BE2C (cell line): ENCODE measurements around the gene SMCO2.

Experiments used
- DNase-seq: peaks from one replicate; pipeline ENCODE4 v3.0.0-alpha.2; 2020
- H3K27me3 ChIP-seq: fragments of 250-450 bp; sonication (Bioruptor Pico); 2 replicates; pipeline ENCODE4 v1.5.1; 2020; ENCODE audit warnings: mild to moderate bottlenecking
- H3K36me3 ChIP-seq: fragments of 250-450 bp; sonication (Bioruptor Pico); 2 replicates; pipeline ENCODE4 v1.5.1; 2020; ENCODE audit warnings: mild to moderate bottlenecking
- H3K4me1 ChIP-seq: fragments of 250-450 bp; sonication (Bioruptor Pico); 2 replicates; pipeline ENCODE4 v1.5.1; 2020
- H3K4me3 ChIP-seq: 2 replicates; pipeline ENCODE4 v1.5.1; 2011; ENCODE audit warnings: low read depth, low read length
- H3K9me3 ChIP-seq: fragments of 250-450 bp; sonication (Bioruptor Pico); 2 replicates; pipeline ENCODE4 v1.5.1; 2020
- TF ChIP-seq, protein P1 (sequence below): IDR thresholded peaks from 2 replicates; pipeline ENCODE4 v1.5.1; 2012; ENCODE audit warnings: mild to moderate bottlenecking, low read depth, low read length

Gene SMCO2

DNA sequence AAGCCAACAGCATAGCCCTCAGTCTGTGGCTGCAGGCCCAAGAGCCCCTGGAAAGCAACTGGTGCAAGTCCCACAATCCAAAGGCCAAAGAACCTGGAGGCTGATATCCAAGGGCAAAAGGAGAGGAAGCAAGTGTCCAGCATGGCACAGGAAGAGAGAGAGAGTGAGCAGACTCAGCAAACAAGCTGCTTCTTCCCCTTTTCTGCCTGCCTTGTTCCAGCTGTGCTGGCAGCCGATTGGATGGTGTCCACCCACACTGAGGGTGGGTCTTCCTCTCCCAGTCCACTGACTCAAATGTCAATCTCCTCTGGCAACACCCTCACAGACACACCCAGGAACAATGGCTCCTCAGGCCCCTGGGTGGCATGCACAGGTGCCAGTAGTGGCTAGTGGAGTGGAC lies 33.5 kb downstream of the SMCO2 start:
- Histone ChIP-seq H3K9me3 (peaks cover 4% of the 10 kb centered on the region; the same call in 1 of the 2 replicates), H3K36me3 (no peaks in the 10 kb centered on the region), H3K4me3 (no peak overlapping the region), H3K4me1 (no peaks in the 10 kb centered on the region), H3K27me3 (no peaks in the 10 kb centered on the region)
- no peak for DNase-seq
- TF ChIP-seq, protein P1, sequence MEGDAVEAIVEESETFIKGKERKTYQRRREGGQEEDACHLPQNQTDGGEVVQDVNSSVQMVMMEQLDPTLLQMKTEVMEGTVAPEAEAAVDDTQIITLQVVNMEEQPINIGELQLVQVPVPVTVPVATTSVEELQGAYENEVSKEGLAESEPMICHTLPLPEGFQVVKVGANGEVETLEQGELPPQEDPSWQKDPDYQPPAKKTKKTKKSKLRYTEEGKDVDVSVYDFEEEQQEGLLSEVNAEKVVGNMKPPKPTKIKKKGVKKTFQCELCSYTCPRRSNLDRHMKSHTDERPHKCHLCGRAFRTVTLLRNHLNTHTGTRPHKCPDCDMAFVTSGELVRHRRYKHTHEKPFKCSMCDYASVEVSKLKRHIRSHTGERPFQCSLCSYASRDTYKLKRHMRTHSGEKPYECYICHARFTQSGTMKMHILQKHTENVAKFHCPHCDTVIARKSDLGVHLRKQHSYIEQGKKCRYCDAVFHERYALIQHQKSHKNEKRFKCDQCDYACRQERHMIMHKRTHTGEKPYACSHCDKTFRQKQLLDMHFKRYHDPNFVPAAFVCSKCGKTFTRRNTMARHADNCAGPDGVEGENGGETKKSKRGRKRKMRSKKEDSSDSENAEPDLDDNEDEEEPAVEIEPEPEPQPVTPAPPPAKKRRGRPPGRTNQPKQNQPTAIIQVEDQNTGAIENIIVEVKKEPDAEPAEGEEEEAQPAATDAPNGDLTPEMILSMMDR = no peak

DNA sequence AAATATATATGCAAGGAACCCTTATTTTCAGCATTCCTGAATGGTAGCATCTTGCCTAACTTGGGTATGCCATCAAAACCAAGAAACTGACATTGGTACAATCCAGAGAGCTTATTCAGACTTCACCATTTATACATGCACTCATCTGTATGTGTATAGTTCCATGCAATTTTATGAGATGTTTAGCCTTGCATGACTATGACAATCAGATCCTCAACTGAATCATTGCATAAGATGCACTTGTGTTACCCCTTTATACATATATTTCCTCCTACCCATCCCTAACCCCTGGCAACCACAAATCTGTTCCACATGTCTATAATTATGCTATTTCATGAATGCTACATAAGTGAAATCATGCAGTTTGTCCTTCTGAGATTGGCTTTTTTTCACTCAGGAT lies 40.4 kb downstream of the SMCO2 start:
- Histone ChIP-seq H3K9me3 (no peaks in the 10 kb centered on the region), H3K27me3 (no peaks in the 10 kb centered on the region), H3K4me3 (no peak overlapping the region), H3K36me3 (no peaks in the 10 kb centered on the region), H3K4me1 (no peaks in the 10 kb centered on the region)
- TF ChIP-seq, protein P1 = no peak
- no peak for DNase-seq

DNA sequence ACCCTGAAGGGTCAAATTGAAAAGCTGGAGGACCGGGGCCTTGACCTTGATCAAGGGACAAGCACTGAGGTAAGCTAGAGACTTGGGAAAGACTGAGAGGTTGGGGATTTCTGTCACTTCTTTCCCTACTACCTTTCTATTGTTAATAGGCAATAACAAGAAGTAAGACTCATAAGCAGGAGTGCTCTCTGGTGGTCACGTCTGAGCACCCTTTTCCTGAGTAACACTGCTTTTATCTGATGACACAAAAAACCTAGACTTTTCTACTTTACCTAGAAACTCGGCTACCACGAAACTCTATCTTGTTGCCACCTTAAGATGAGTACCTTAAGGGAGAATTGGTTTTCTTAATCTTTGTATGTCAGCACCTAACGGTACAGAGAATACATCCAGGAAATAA lies 41.9 kb downstream of the SMCO2 start:
- Histone ChIP-seq H3K4me3 (no peak overlapping the region), H3K36me3 (no peaks in the 10 kb centered on the region), H3K9me3 (no peaks in the 10 kb centered on the region), H3K27me3 (no peaks in the 10 kb centered on the region), H3K4me1 (no peaks in the 10 kb centered on the region)
- TF ChIP-seq, protein P1 = no peak
- DNase-seq = no peak

GRCh38 chr12:27491226-27491625 lies 44.7 kb downstream of the SMCO2 start:
- DNase-seq = no peak
- TF ChIP-seq, protein P1 = no peak
- Histone ChIP-seq H3K9me3 (no peaks in the 10 kb centered on the region), H3K27me3 (no peaks in the 10 kb centered on the region), H3K36me3 (no peaks in the 10 kb centered on the region), H3K4me1 (no peaks in the 10 kb centered on the region), H3K4me3 (no peak overlapping the region)

- TF ChIP-seq, protein P1 = no peak
- H3K9me3 ChIP-seq = no peaks in the 10 kb centered on the region
- no peaks in the 10 kb centered on the region for H3K27me3 ChIP-seq
- no peak for DNase-seq
- no peaks in the 10 kb centered on the region for H3K4me1 ChIP-seq
- no peak overlapping the region for H3K4me3 ChIP-seq
- no peaks in the 10 kb centered on the region for H3K36me3 ChIP-seq
Observed at GRCh38 chr12:27493260-27493940, 46.9 kb downstream of the SMCO2 start.

GRCh38 chr12:27497446-27497845 lies 50.9 kb downstream of the SMCO2 start:
- Histone ChIP-seq H3K4me1 (no peaks in the 10 kb centered on the region), H3K36me3 (no peaks in the 10 kb centered on the region), H3K4me3 (no peak overlapping the region), H3K9me3 (no peaks in the 10 kb centered on the region), H3K27me3 (no peaks in the 10 kb centered on the region)
- TF ChIP-seq, protein P1 = no peak
- DNase-seq = no peak
